ENCODE measurements around the gene PSMA6. TPM values are rescaled to one million over a fixed set of nuclear protein-coding genes. Genes with fewer than 3 reads are reported as not detected.
"Not testable (repeated sequence)": the region's sequence is repeated elsewhere in the genome, so short reads cannot be mapped to it uniquely, and the experiment has no call there.

Gene PSMA6
- total and polyA plus RNA-seq, 4 donors: 91.6 to 174 (median 103) TPM

DNA sequence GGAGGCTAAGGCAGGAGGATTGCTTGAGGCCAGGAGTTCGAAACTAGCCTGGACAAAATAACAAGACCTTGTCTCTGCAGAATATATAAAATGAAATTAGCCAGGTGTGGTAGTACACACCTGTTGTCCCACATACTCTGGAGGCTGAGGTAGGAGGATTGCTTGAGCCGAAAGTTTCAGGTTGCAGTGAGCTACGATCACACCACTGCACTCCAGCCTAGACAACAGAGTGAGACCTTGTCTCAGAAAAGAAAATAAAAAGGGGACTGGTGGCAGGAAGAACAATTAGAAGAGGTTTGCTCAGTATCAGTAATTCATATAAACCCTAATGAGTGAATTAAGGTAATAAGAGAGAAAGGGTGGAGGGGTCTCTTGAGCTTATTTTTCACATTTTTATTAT, 8.0 kb downstream of the PSMA6 start:
- DNase-seq (no peak), ATAC-seq (ENCODE audit: low FRiP score) (no peak)
- Histone ChIP-seq H3K27ac (ENCODE audit: low read depth in 1 of 2, low read length in 2 of 2) (no peak overlapping the region), H3K36me3 (ENCODE audit: control insufficient read depth in 1 of 2, insufficient read depth in 2 of 2, low read length in 1 of 2) (no peaks in the 10 kb centered on the region), H3K4me3 (ENCODE audit: low read length in 2 of 2) (no peak overlapping the region), H3K4me1 (ENCODE audit: control insufficient read depth in 1 of 2, insufficient read depth in 2 of 2, low read length in 2 of 2) (peaks cover 3 to 5% of the 10 kb centered on the region in 2 donors), H3K27me3 (ENCODE audit: control insufficient read depth in 1 of 2, insufficient read depth in 2 of 2, low read length in 1 of 2) (no peaks in the 10 kb centered on the region), H3K9me3 (ENCODE audit: control insufficient read depth, low read length) (no peaks in the 10 kb centered on the region)
- intact Hi-C loops (cut with DNase I): no loop called here
- 91 to 93% methylated on average over 3 of the region's 3 CpGs for WGBS, 2 donors

DNA sequence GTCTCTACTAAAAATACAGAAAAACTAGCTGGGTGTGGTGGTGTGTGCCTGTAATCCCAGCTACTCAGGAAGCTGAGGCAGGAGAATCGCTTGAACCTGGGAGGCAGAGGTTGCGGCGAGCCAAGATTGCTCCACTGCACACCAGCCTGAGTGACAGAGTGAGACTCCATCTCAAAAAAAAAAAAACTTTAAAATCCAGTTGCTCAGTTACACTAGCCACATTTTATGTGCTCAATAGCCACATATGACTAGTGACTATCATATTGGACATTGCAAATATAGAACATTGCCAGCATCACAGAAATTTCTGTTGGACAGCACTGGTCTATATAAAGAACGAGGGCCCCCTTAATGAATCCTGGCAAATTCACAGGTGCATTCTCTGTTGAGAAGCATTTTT, 9.2 kb downstream of the PSMA6 start:
- H3K4me3 ChIP-seq (ENCODE audit: low read length in 2 of 2); H3K27me3 ChIP-seq (ENCODE audit: control insufficient read depth in 1 of 2, insufficient read depth in 2 of 2, low read length in 1 of 2); H3K9me3 ChIP-seq (ENCODE audit: control insufficient read depth, low read length); DNase-seq; intact Hi-C loops (cut with DNase I); H3K36me3 ChIP-seq (ENCODE audit: control insufficient read depth in 1 of 2, insufficient read depth in 2 of 2, low read length in 1 of 2); H3K4me1 ChIP-seq (ENCODE audit: control insufficient read depth in 1 of 2, insufficient read depth in 2 of 2, low read length in 2 of 2); ATAC-seq (ENCODE audit: low FRiP score); H3K27ac ChIP-seq (ENCODE audit: low read depth in 1 of 2, low read length in 2 of 2): not testable (repeated sequence)
- 82 to 88% methylated on average over 4 of the region's 4 CpGs for WGBS, 2 donors

DNA sequence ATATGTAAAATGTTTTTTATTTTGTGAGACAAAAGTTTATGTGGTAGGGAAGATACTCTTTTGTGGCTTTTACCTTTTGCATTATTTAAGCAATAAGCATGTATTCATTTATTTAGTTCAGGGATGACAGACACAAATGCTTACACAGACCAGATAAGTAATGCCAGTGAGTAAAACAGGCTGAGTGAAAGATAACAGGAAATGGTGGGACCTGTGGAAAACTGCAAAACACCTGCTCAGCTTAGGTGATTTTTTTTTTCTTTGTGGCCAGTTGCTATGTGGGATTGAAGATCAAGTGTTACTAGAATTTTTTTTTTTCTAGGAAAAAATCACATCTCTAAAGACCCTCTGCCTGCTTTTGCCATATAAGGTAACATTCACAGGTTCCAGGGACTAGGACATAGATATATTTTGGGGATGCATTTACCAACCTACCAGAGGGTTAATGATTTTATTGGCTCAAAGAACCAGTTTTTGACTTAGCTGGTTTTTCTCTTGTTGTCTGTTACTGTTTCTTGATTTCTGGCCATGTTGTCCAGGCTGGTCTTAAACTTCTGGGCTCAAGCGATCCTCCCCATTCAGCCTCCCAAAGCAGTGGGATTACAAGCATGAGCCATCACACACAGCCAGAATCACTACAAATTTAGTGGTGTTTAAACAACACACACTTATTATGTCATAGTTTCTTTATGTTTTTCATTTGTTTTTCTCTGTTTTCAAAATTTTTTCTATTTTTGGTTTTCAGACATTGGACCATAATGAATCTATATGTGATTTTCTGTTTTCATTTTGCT, 9.8 kb downstream of the PSMA6 start:
- Histone ChIP-seq H3K36me3 (ENCODE audit: control insufficient read depth in 1 of 2, insufficient read depth in 2 of 2, low read length in 1 of 2) (no peaks in the 10 kb centered on the region), H3K4me1 (ENCODE audit: control insufficient read depth in 1 of 2, insufficient read depth in 2 of 2, low read length in 2 of 2) (peaks cover 3% of the 10 kb centered on the region in 2 donors), H3K9me3 (ENCODE audit: control insufficient read depth, low read length) (no peaks in the 10 kb centered on the region), H3K27me3 (ENCODE audit: control insufficient read depth in 1 of 2, insufficient read depth in 2 of 2, low read length in 1 of 2) (no peaks in the 10 kb centered on the region), H3K27ac (ENCODE audit: low read depth in 1 of 2, low read length in 2 of 2) (no peak overlapping the region), H3K4me3 (ENCODE audit: low read length in 2 of 2) (no peak overlapping the region)
- ATAC-seq (ENCODE audit: low FRiP score): no peak
- no peak for DNase-seq
- intact Hi-C loops (cut with DNase I): no loop called here
- 92 to 99% methylated on average over 1 of the region's 1 CpG for WGBS, 2 donors

DNA sequence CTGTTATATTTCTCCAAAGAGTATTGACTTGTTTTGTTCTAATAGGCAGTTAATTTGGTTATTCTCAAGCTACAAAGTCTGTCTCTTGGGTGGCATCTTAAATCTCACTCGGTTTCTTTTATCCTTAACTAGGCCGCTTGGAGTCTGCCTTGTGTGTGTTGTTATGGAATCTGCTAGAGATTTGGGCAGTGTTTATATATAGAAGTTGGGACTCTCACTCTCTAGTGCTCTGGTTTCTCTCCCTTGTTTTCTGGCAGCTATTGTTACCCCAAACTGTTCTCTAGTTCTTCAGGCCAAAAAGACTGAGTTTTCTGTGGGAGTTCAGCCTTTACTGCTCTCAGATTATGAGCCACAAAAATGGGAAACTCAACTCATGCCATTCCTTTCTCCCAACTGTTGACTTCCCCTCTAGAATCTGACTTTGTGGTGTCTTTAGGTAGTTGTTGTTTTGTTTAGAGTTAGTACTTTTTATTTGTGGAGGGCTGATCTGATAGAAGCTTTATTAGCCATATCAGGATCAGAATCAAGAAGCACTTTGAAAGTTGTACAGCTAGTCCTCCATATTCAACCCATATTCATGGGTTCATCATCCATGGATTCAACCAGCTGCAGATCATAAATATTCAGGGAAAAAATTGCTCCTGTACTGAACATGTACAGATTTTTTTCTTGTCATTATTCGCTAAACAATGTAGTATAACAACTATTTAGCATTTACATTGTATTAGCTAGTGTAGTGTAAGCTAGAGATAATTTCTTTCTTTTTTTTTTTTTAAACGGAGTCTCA, 11.2 kb downstream of the PSMA6 start:
- ATAC-seq (ENCODE audit: low FRiP score): no peak
- Histone ChIP-seq H3K4me1 (ENCODE audit: control insufficient read depth in 1 of 2, insufficient read depth in 2 of 2, low read length in 2 of 2) (peaks cover 3% of the 10 kb centered on the region in 2 donors), H3K9me3 (ENCODE audit: control insufficient read depth, low read length) (no peaks in the 10 kb centered on the region), H3K27me3 (ENCODE audit: control insufficient read depth in 1 of 2, insufficient read depth in 2 of 2, low read length in 1 of 2) (no peaks in the 10 kb centered on the region), H3K36me3 (ENCODE audit: control insufficient read depth in 1 of 2, insufficient read depth in 2 of 2, low read length in 1 of 2) (no peaks in the 10 kb centered on the region), H3K27ac (ENCODE audit: low read depth in 1 of 2, low read length in 2 of 2) (no peak overlapping the region), H3K4me3 (ENCODE audit: low read length in 2 of 2) (no peak overlapping the region)
- no peak for DNase-seq
- intact Hi-C loops (cut with DNase I): no loop called here
- 97 to 98% methylated on average over 4 of the region's 4 CpGs for WGBS, 2 donors

- intact Hi-C loops (cut with DNase I): no loop called here
- no peaks in the 10 kb centered on the region for H3K36me3 ChIP-seq (ENCODE audit: control insufficient read depth in 1 of 2, insufficient read depth in 2 of 2, low read length in 1 of 2)
- no peak overlapping the region for H3K4me3 ChIP-seq (ENCODE audit: low read length in 2 of 2)
- H3K27ac ChIP-seq (ENCODE audit: low read depth in 1 of 2, low read length in 2 of 2): no peak overlapping the region
- 94 to 99% methylated on average over 5 of the region's 5 CpGs for WGBS, 2 donors
- H3K27me3 ChIP-seq (ENCODE audit: control insufficient read depth in 1 of 2, insufficient read depth in 2 of 2, low read length in 1 of 2): no peaks in the 10 kb centered on the region
- H3K4me1 ChIP-seq (ENCODE audit: control insufficient read depth in 1 of 2, insufficient read depth in 2 of 2, low read length in 2 of 2): peaks cover under 1 to 3% of the 10 kb centered on the region in 2 donors
- ATAC-seq (ENCODE audit: low FRiP score) (no peak), DNase-seq (no peak)
- H3K9me3 ChIP-seq (ENCODE audit: control insufficient read depth, low read length): no peaks in the 10 kb centered on the region
Measured at GRCh38 chr14:35304812-35305462, 12.8 kb downstream of the PSMA6 start.

GRCh38 chr14:35305633-35306032, 13.5 kb downstream of the PSMA6 start:
- Histone ChIP-seq H3K27me3 (ENCODE audit: control insufficient read depth in 1 of 2, insufficient read depth in 2 of 2, low read length in 1 of 2) (no peaks in the 10 kb centered on the region), H3K4me1 (ENCODE audit: control insufficient read depth in 1 of 2, insufficient read depth in 2 of 2, low read length in 2 of 2) (peaks cover 0 to 3% of the 10 kb centered on the region in 2 donors), H3K27ac (ENCODE audit: low read depth in 1 of 2, low read length in 2 of 2) (no peak overlapping the region), H3K9me3 (ENCODE audit: control insufficient read depth, low read length) (no peaks in the 10 kb centered on the region), H3K36me3 (ENCODE audit: control insufficient read depth in 1 of 2, insufficient read depth in 2 of 2, low read length in 1 of 2) (no peaks in the 10 kb centered on the region), H3K4me3 (ENCODE audit: low read length in 2 of 2) (no peak overlapping the region)
- intact Hi-C loops (cut with DNase I): no loop called here
- DNase-seq (no peak), ATAC-seq (ENCODE audit: low FRiP score) (no peak)
- 79 to 88% methylated on average over 3 of the region's 3 CpGs for WGBS, 2 donors

- intact Hi-C loops (cut with DNase I): no loop called here
- Histone ChIP-seq H3K27me3 (ENCODE audit: control insufficient read depth in 1 of 2, insufficient read depth in 2 of 2, low read length in 1 of 2) (no peaks in the 10 kb centered on the region), H3K4me3 (ENCODE audit: low read length in 2 of 2) (no peak overlapping the region), H3K36me3 (ENCODE audit: control insufficient read depth in 1 of 2, insufficient read depth in 2 of 2, low read length in 1 of 2) (no peaks in the 10 kb centered on the region), H3K27ac (ENCODE audit: low read depth in 1 of 2, low read length in 2 of 2) (no peak overlapping the region), H3K9me3 (ENCODE audit: control insufficient read depth, low read length) (no peaks in the 10 kb centered on the region), H3K4me1 (ENCODE audit: control insufficient read depth in 1 of 2, insufficient read depth in 2 of 2, low read length in 2 of 2) (peaks cover 0 to 3% of the 10 kb centered on the region in 2 donors)
- DNase-seq: no peak
- ATAC-seq (ENCODE audit: low FRiP score): no peak
- WGBS, 2 donors: 85 to 97% methylated on average over 5 of the region's 5 CpGs
Measured at GRCh38 chr14:35306114-35306513, 13.9 kb downstream of the PSMA6 start.

- Histone ChIP-seq H3K27me3 (ENCODE audit: control insufficient read depth in 1 of 2, insufficient read depth in 2 of 2, low read length in 1 of 2) (no peaks in the 10 kb centered on the region), H3K4me1 (ENCODE audit: control insufficient read depth in 1 of 2, insufficient read depth in 2 of 2, low read length in 2 of 2) (no peaks in the 10 kb centered on the region), H3K4me3 (ENCODE audit: low read length in 2 of 2) (no peak overlapping the region), H3K27ac (ENCODE audit: low read depth in 1 of 2, low read length in 2 of 2) (no peak overlapping the region), H3K9me3 (ENCODE audit: control insufficient read depth, low read length) (no peaks in the 10 kb centered on the region), H3K36me3 (ENCODE audit: control insufficient read depth in 1 of 2, insufficient read depth in 2 of 2, low read length in 1 of 2) (peaks cover 3 to 6% of the 10 kb centered on the region in 2 donors)
- intact Hi-C loops (cut with DNase I): no loop called here
- ATAC-seq (ENCODE audit: low FRiP score): no peak
- 96 to 97% methylated on average over 3 of the region's 3 CpGs for WGBS, 2 donors
- no peak for DNase-seq
Measured at GRCh38 chr14:35317820-35318219, 25.6 kb downstream of the PSMA6 start.

Data from aorta (tissue), 5 donors.